Heart left ventricle (tissue), 13 donors: ENCODE results near the gene MROH8.

Source experiments
- CTCF ChIP-seq, 12 donors: fragments of 200-600 bp; sonication (generic) in 4 of 12; IDR thresholded peaks; one replicate each; pipeline versions ENCODE4 v1.5.0 to v1.8.0; 2018 to 2022; ENCODE audit warnings: antibody characterized with exemption in 12 of 12, mild to moderate bottlenecking in 5 of 12
- POLR2A ChIP-seq, 2 donors: fragments of 450-650 bp; IDR thresholded peaks; one replicate each; pipeline ENCODE4 v1.6.1; 2017; ENCODE audit warnings: antibody characterized with exemption in 2 of 2, mild to moderate bottlenecking in 2 of 2, moderate library complexity in 2 of 2
- donor health status: ischemic (EF 13 %, LVEDD 7.1; RV severe dilation, severe dysfunction).
- donor health status: DM: no; HTN: yes; CAD: no.
- donor health status: DM: no; HTN: no; CAD: no.
- donor health status: ischemic (EF 25% LVEDD 6.9; RV normal size, moderate dysfunction).
- donor health status: ischemic (EF 25% LVEDD 5.7; RV mildly dilated, moderate dysfunction).
- donor health status: ischemic (EF 35%, LVEDD 5.7; RV mildly dilated, moderate dysfunction).
- donor health status: nonischemic (EF 11% LVEDD 7.7; RV severe dilation, severe dysfunction).
- donor health status: DM: yes; HTN: yes; CAD: no.
- donor health status: PGD.
- donor health status: ischemic (EF 29% LVEDD 5.4; RV normal size, mild dysfunction).
- donor health status: nonischemic (EF 23%, LVEDD 6.1; RV moderate dilation, normal function).

GRCh38 chr20:37077009-37077408 lies 102.3 kb downstream of the MROH8 start:
- no peak for TF ChIP-seq CTCF (IDR thresholded peaks at IDR 0.05)
- no peak for TF ChIP-seq POLR2A (IDR thresholded peaks at IDR 0.05)
